Ureter (tissue), 1 donor: ENCODE data around the gene ADSS1. TPM values are rescaled to one million over a fixed set of nuclear protein-coding genes. Genes with fewer than 3 reads are reported as not detected.
"Not testable (repeated sequence)": the region's sequence is repeated elsewhere in the genome, so short reads cannot be mapped to it uniquely, and the experiment has no call there.

Experiments
- DNase-seq: peaks from one replicate; pipeline ENCODE4 v3.0.0-alpha.2; 2020; ENCODE audit warnings: low spot score
- total RNA-seq: library from RNA; stranded (reverse); gene quantifications from one replicate; pipeline ENCODE4 v1.2.4, GENCODE V29; 2023
- donor health status: DM: yes; HTN: yes; CAD: no.

Gene ADSS1
- total RNA-seq, 1 donor from 2014 or later = 11.0 TPM

DNA sequence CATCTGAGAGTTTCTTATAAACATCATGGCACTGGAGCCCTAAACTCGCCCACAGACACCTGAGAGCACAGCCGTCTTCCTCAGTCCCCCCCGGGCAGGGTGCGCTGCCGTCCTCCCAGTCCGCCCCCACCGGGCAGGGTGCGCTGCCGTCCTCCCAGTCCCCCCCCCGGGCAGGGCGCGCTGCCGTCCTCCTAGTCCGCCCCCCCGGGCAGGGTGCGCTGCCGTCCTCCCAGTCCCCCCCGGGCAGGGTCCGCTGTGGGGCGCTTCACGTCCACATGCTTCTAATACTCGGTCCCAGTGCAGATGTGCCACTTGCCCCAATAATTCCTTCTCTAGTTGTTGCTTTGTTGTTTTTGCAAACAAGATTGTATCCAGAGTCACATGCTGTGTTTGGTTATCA, 6.9 kb upstream of the ADSS1 start:
- no peak for DNase-seq

DNA sequence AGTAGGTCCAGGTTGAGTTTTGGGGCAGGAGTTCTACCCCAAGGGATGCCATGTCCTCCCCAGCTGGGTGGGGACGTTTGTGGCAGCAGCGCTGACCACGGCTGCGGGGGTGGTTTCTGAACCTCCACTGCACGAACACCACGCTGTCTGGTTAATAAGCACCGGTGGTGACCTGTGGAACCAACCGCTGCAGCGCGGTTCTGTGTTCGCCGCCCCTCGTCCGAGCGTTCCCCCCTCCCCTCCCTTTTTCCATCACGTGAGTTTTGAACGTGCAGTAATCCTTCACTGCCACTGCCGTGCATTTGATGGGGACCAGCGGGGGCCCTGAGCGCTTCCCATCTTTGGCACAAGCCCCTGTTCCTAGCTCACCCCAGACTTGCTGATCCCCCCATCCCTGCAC, 6.4 kb upstream of the ADSS1 start:
- DNase-seq = no peak

- DNase-seq = no peak
Measured at GRCh38 chr14:104718147-104718546, 5.9 kb upstream of the ADSS1 start.

DNA sequence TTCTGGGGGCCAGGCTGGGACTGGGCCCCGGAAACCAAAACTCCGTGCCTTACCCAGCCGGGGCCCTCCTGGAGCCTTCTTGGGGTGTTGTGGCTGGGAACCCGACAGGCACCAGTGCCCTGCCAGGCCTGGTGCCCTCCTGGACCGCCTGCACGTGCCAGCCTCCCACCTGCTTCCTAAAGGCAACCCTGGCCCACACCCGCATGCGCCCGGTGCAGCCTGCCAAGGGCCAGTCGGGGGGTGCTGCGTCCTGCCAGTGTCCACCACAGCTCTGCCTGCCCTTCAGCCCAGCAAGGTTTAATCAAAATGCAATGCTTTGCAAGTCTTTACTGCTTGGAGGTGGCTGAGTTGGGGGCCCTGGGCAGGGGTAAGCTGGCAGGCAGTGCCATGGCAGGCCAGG, 5.2 kb upstream of the ADSS1 start:
- DNase-seq = no peak

GRCh38 chr14:104719343-104719742, 4.7 kb upstream of the ADSS1 start:
- no peak for DNase-seq

- no peak for DNase-seq
Measured at GRCh38 chr14:104721505-104722431, 2.3 kb upstream of the ADSS1 start.

- DNase-seq = no peak
Measured at GRCh38 chr14:104722938-104723650, 935 bp upstream of the ADSS1 start.

DNA sequence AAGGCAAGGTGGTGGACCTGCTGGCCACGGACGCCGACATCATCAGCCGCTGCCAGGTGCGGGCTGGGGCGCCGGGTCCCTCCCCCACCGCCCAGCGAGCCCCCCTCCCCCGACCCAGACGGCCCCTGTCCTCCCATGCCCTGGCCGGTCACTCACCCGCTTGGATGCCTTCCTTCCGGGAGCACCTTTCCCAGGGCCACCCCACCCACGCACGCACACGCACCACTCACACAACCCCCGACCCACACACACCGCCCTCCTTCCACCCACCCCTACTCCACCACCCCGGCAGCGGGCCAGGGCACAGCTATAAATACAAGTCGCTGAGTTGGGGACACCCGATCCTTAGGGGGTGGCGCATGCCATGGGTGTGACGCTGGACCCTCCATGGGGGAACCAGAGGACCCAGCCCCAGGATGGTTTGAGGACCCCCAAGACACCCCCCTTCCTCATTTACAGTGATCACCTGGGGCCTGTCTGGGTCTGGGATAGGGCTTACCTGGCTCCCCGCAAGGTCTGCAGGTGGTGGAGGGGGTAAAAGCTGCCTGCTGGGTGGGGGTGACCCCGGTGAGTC, 465 bp downstream of the ADSS1 start:
- peak; percentile 74 for DNase-seq

DNA sequence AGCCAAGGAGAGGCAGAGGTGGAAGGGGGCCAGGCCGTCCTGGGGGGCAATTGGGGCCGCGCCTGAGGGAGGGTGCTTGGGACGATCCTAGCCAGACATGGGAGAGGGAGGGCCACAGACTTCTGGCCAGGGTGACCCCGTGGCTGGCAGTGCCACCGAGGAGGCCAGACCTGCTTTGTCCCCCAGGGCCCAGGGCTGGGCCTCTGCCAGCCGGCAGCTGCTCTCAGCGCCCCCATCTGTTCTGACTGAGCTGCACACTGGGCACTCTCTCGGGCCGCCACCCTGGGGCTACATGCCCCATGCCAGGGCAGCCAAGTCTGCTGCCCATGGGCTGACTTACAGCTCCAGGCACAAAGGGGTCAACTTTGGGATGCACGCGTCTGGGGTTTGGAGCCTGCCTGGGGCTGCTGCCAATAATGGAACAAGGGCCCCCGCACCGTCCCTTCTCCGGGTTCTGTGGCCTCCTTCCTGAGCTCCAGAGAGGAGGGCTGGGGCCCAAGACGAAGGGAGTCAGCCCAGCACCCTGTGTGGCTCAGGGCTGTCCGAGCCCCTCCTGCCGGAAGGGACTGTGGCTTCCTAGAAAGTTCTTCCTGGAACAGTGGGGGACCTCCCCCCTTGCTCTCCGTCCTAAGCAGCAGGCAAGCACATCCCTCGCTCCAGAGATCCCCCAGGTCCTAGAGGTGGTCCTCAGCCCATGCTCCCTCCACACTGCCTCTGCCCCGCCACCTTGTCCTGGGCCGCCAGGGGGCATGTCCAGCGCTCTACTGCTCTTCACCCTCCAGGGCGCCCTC, 1.1 kb downstream of the ADSS1 start:
- no peak for DNase-seq

- DNase-seq = no peak
Measured at GRCh38 chr14:104725772-104726548, 1.9 kb downstream of the ADSS1 start.

DNA sequence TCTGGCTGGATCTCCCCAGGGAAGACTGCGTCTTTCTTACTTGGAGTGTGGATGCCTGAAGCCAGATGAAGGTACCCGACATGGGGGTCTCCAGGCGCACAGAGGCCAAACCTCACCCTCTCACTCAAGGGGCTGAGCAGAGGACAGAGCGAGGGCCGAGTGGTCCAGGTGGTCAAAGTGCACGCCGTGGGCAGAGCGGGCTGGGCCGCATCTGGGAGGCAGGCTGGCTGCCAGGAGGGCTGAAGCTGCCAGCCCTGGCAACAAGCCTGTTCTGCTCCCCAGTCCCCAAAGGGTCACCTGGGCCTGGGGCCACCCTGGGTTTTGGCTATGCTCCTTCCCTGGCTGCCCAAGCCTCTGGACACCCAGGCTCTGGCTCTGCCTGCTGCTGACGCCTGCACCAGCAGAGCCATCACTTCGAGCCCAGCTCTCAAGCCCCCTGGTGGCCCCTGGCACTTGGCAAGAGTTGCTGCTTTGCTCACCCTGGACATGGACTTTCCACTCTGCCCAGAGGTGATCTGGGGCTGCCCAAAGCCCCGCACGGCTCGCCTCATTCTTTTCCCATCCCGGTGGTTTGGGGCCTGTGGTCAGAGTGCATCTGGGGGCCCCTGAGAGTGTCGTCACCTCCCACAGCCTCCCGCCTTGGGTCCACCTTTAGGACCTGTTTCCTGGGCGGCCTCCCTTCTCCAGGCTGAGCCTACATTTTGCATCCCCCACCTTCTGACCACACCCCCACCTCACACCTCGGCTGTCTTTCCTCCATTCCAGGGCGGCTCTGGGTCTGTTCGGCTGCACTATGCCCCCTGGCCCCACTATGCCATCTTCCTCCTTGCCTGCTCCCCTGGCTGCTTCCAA, 2.8 kb downstream of the ADSS1 start:
- DNase-seq = no peak

GRCh38 chr14:104728631-104729030, 4.6 kb downstream of the ADSS1 start:
- no peak for DNase-seq

DNA sequence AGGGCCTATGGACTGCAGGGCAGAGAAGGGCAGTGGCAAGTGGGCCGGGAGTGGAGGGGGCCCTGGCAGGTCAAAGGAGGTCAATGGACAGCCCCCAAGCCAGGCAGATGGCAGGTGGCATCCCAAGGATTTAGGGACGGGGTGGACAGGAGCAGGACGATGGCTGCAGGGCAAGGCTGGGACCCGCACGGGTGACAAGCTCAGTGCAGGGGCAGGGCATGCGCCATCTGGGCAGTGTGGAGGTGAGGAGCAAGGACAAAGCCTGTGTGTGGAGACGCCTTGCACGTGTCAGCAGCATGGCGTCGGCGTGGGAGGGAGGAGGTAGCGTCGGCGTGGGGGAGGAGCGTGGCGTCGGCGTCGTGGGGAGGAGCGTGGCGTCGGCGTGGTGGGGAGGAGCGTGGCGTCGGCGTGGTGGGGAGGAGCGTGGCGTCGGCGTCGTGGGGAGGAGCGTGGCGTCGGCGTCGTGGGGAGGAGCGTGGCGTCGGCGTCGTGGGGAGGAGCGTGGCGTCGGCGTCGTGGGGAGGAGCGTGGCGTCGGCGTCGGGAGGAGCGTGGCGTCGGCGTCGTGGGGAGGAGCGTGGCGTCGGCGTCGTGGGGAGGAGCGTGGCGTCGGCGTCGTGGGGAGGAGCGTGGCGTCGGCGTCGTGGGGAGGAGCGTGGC, 5.3 kb downstream of the ADSS1 start:
- DNase-seq = not testable (repeated sequence)

- DNase-seq = no peak
Measured at GRCh38 chr14:104729835-104730181, 5.8 kb downstream of the ADSS1 start.

DNA sequence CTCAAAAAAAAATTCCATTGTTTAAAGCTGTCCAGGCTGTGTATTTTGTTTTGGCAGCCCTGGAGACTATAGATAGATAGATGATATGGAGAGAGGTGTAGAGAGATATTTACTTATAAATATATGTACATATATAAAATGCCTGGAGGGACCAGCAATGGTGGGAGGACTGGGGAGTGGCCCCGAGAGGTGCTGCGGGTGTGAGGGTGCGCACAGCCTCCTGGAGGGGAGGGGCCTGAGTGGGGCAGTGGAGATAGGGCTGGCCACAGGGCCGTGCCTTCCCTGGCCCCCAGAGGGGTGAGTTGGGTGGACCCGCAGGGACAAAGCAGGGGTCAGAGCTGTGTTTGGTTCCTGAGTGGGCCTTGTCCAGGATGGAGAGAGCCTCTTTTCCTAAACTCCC, 6.5 kb downstream of the ADSS1 start:
- no peak for DNase-seq

GRCh38 chr14:104731320-104732294, 7.6 kb downstream of the ADSS1 start:
- DNase-seq = no peak

GRCh38 chr14:104732355-104732804, 8.4 kb downstream of the ADSS1 start:
- peak; percentile 87 for DNase-seq

- DNase-seq = no peak
Measured at GRCh38 chr14:104732931-104733681, 9.1 kb downstream of the ADSS1 start.
